Measurements from ENCODE around the gene CERT1.
"Not testable (repeated sequence)": the region's sequence is repeated elsewhere in the genome, so short reads cannot be mapped to it uniquely, and the experiment has no call there.

CERT1 gene

DNA sequence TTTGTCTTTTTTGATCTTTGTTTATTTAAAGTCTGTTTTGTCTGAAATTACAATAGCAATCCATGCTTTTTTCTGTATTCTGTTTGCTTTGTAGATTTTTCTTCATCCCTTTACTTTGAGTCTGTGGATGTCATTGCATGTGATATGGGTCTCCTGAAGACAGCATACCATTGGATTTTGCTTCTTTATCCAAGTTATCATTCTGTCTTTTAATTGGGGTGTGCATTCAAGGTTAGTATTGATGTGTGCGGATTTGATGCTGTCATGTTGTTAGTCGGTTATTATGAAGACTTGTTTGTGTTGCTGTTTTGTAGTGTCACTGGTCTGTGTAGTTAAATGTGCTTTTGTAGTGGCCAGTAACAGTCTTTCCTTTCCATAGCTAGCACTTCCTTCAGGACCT, 23.3 kb upstream of the CERT1 start:
- no peak overlapping the region for H3K4me3 ChIP-seq (ENCODE audit: low read depth, low read length)
- TF ChIP-seq, protein P1, sequence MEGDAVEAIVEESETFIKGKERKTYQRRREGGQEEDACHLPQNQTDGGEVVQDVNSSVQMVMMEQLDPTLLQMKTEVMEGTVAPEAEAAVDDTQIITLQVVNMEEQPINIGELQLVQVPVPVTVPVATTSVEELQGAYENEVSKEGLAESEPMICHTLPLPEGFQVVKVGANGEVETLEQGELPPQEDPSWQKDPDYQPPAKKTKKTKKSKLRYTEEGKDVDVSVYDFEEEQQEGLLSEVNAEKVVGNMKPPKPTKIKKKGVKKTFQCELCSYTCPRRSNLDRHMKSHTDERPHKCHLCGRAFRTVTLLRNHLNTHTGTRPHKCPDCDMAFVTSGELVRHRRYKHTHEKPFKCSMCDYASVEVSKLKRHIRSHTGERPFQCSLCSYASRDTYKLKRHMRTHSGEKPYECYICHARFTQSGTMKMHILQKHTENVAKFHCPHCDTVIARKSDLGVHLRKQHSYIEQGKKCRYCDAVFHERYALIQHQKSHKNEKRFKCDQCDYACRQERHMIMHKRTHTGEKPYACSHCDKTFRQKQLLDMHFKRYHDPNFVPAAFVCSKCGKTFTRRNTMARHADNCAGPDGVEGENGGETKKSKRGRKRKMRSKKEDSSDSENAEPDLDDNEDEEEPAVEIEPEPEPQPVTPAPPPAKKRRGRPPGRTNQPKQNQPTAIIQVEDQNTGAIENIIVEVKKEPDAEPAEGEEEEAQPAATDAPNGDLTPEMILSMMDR (IDR thresholded peaks at IDR 0.05; ENCODE audit: insufficient read depth, low read depth, low read length, missing control alignments), result no peak
- no peak for DNase-seq (ENCODE audit: low read depth)

DNA sequence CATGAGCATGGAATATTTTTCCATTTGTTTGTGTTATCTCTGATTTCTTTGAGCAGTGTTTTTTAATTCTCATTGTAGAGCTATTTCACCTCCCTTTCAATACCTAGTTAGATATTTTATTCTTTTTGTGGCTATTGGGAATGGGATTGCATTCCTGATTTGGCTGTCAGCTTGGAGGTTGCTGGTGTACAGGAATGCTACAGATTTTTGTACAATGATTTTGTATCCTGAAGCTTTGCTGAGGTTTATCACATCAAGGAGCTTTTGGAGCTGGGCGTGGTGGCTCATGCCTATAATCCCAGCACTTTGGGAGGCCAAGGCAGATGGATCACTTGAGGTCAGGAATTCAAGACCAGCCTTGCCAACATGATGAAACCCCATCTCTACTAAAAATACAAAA, 22.3 kb upstream of the CERT1 start:
- not testable (repeated sequence) for DNase-seq (ENCODE audit: low read depth); H3K4me3 ChIP-seq (ENCODE audit: low read depth, low read length)

DNA sequence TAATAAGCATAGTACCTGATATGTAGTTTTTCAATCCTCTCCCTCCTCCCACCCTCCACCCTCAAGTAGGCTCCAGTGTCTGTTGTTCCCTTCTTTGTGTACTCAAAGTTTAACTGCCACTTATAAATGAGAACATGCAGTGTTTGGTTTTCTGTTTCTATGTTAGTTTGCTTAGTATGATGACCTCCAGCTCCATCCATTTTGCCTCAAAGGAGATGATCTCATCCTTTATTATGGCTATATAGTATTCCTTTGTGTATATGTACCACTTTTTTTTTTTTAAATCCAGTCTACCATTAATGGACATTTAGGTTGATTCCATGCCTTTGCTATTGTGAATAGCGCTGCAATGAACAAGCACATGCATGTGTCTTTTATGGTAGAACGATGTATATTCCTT, 20.8 kb upstream of the CERT1 start:
- DNase-seq (ENCODE audit: low read depth), result no peak
- TF ChIP-seq, protein P1 (IDR thresholded peaks at IDR 0.05; ENCODE audit: insufficient read depth, low read depth, low read length, missing control alignments), result no peak
- H3K4me3 ChIP-seq (ENCODE audit: low read depth, low read length), result no peak overlapping the region

DNA sequence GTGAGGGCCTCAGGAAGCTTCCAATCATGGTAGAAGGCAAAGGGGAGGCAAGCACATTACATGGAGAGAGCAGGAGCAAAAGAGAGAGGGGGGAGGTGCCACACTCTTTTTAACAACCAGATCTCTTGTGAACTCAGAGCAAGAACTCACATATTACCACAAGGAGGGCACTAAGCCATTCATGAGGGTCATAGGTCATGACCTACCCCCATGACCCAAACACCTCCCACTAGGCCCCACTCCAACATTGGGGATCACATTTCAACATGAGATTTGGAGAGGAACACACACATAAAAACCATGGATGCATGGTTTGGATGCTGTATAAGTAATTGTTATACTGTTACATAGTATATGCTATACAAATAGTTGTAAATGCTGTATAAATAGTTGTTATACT, 17.8 kb upstream of the CERT1 start:
- no peak for DNase-seq (ENCODE audit: low read depth)
- TF ChIP-seq, protein P1 (IDR thresholded peaks at IDR 0.05; ENCODE audit: insufficient read depth, low read depth, low read length, missing control alignments), result no peak
- no peak overlapping the region for H3K4me3 ChIP-seq (ENCODE audit: low read depth, low read length)

- DNase-seq (ENCODE audit: low read depth), result no peak
- H3K4me3 ChIP-seq (ENCODE audit: low read depth, low read length), result no peak overlapping the region
- TF ChIP-seq, protein P1 (IDR thresholded peaks at IDR 0.05; ENCODE audit: insufficient read depth, low read depth, low read length, missing control alignments), result no peak
Measured at GRCh38 chr5:75526070-75526469, 14.6 kb upstream of the CERT1 start.

DNA sequence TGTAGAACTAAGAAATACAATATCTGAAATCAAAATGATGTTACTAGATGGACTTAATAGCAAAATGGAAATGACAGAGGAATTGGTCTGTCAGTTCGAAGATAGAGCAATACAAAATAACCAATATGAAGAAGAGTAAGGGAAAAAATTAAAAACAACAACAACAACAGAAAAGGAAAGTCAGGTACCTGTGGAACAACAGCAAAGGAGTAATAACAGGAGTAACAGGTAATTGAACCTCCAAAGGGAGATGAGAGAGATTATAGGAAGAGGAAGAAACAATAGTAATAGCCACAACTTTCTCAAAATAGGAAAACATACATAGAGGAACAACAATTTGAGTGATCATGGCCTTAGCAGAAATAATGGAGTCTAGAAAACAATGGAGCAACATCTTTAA, 13.9 kb upstream of the CERT1 start:
- H3K4me3 ChIP-seq (ENCODE audit: low read depth, low read length), result no peak overlapping the region
- no peak for DNase-seq (ENCODE audit: low read depth)
- TF ChIP-seq, protein P1 (IDR thresholded peaks at IDR 0.05; ENCODE audit: insufficient read depth, low read depth, low read length, missing control alignments), result no peak

DNA sequence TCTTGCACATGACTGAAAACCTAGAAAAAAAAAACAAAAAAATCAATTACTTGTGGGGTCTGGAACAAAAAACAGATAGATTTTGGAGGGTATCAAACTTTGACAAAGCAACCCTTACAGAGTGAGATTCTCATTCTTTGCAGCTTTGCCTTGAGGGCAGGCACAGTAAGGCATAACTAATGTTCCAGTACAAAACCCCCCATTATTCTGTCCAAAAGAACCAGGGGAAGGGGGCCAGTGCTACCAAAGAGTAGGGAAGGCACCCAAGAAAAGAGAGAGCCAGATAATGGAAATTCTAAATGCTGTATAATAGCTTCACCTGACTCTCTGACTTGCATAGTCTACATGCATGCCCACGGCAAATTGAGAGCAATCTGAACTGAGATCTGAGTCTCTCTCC, 13.2 kb upstream of the CERT1 start:
- TF ChIP-seq, protein P1 (IDR thresholded peaks at IDR 0.05; ENCODE audit: insufficient read depth, low read depth, low read length, missing control alignments), result no peak
- no peak overlapping the region for H3K4me3 ChIP-seq (ENCODE audit: low read depth, low read length)
- no peak for DNase-seq (ENCODE audit: low read depth)
